ENCODE data around the gene HIP1. TPM values are rescaled to one million over a fixed set of nuclear protein-coding genes. Genes with fewer than 3 reads are reported as not detected.
"Not testable (repeated sequence)": the region's sequence is repeated elsewhere in the genome, so short reads cannot be mapped to it uniquely, and the experiment has no call there.

HIP1 gene
- total and polyA plus RNA-seq, 2 of the 13 experiments (the other 11 are each of a cell fraction or from before 2014, with no cell fraction given) = 4.5 to 6.2 TPM

- peak; percentile 87 for TF ChIP-seq ELF1 (CRISPR knock-in tag; IDR thresholded peaks at IDR 0.05)
- TF ChIP-seq MEIS2 (CRISPR knock-in tag; IDR thresholded peaks at IDR 0.05) = peak; percentile 17; the same call in 1 of the 2 replicates
- TF ChIP-seq ZHX1 (CRISPR knock-in tag; IDR thresholded peaks at IDR 0.05; ENCODE audit: low read depth) = peak; percentile 43; the same call in 1 of the 2 replicates
- TF ChIP-seq ZBTB34 (CRISPR knock-in tag; IDR thresholded peaks at IDR 0.05) = 0 out of 2 replicates have a peak, but pooled peaks have one; percentile 13
- 0 out of 2 replicates have a peak, but pooled peaks have one; percentile 53 for TF ChIP-seq ZNF136 (CRISPR knock-in tag; IDR thresholded peaks at IDR 0.05; ENCODE audit: low read depth)
- TF ChIP-seq PHF20 (CRISPR knock-in tag; IDR thresholded peaks at IDR 0.05) = peak; percentile 84
- peak; percentile 71; the same call in 1 of the 2 replicates for TF ChIP-seq ZNF556 (CRISPR knock-in tag; IDR thresholded peaks at IDR 0.05; ENCODE audit: borderline replicate concordance)
- 0 out of 2 replicates have a peak, but pooled peaks have one; percentile 8 for TF ChIP-seq ARID5B (CRISPR knock-in tag; IDR thresholded peaks at IDR 0.05)
- TF ChIP-seq THAP11 (CRISPR knock-in tag; IDR thresholded peaks at IDR 0.05) = peak; percentile 96
- peak; percentile 64 for TF ChIP-seq SPEN (CRISPR knock-in tag; IDR thresholded peaks at IDR 0.05; ENCODE audit: low read depth)
- peak; percentile 47; the same call in 1 of the 2 replicates for TF ChIP-seq ZNF580 (CRISPR knock-in tag; IDR thresholded peaks at IDR 0.05; ENCODE audit: borderline replicate concordance, low read depth)
- TF ChIP-seq PHF5A (CRISPR knock-in tag; IDR thresholded peaks at IDR 0.05; ENCODE audit: low read depth, unreplicated experiment) = peak; percentile 57
- TF ChIP-seq KDM2A (CRISPR knock-in tag; IDR thresholded peaks at IDR 0.05; ENCODE audit: borderline replicate concordance, low read depth) = peak; percentile 99
- TF ChIP-seq POGZ (CRISPR knock-in tag; IDR thresholded peaks at IDR 0.05) = peak; percentile 59
- peak; percentile 80; the same call in 1 of the 2 replicates for TF ChIP-seq KDM3A (CRISPR knock-in tag; IDR thresholded peaks at IDR 0.05; ENCODE audit: low read depth)
- peak; percentile 81 for TF ChIP-seq ZFP36L1 (CRISPR knock-in tag; IDR thresholded peaks at IDR 0.05)
- TF ChIP-seq NAIF1 (CRISPR knock-in tag; IDR thresholded peaks at IDR 0.05; ENCODE audit: borderline replicate concordance) = peak; percentile 69; the same call in 1 of the 2 replicates
- TF ChIP-seq NONO (IDR thresholded peaks at IDR 0.05) = not testable (repeated sequence)
- peak; percentile 45; the same call in 1 of the 2 replicates for TF ChIP-seq NONO (CRISPR knock-in tag; conservative IDR thresholded peaks at IDR 0.05)
- TF ChIP-seq ESRRA (CRISPR knock-in tag; IDR thresholded peaks at IDR 0.05; ENCODE audit: low read depth) = 0 out of 2 replicates have a peak, but pooled peaks have one; percentile 29
- peak; percentile 29; the same call in 1 of the 2 replicates for TF ChIP-seq ELF3 (CRISPR knock-in tag; IDR thresholded peaks at IDR 0.05)
Observed at GRCh38 chr7:75485979-75486643, 252.6 kb downstream of the HIP1 start, which contains the start of gene POM121C (continued).

Measured in HepG2 (cell line).